Esophagus muscularis mucosa (tissue), 3 donors: ENCODE data around the gene ZNF862.

Source experiments
- POLR2A ChIP-seq: fragments of 450-650 bp; IDR thresholded peaks from one replicate; pipeline ENCODE4 v1.6.1; 2017; ENCODE audit warnings: antibody characterized with exemption, moderate library complexity, mild to moderate bottlenecking, low read depth
- TF ChIP-seq, protein P1 (sequence below), 3 experiments: fragments of 200-600 bp in 2 of 3; fragments of 450-650 bp in 1 of 3; sonication (generic) in 2 of 3; IDR thresholded peaks; one replicate each; pipeline ENCODE4 v1.5.1; 2017 to 2019; ENCODE audit warnings: antibody characterized with exemption in 3 of 3, mild to moderate bottlenecking in 2 of 3, moderate library complexity in 1 of 3

DNA sequence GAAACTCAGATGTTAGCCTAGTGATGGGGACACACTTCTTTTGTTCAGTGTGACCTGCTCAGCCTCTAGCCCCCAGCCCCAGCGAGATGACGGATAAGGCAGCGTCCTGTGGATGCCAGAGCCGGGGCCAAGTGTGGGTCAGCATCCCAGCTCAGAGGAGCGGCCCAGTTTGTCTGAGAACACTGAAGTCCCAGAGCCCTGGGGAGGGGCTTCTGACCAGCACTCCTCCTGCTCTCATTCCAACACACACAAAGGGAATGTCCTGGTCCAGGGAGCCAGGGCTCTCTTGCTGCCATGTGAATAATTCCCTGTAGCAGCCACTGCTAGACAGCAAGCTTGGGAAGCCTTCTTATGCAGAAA is 31.1 kb downstream of the ZNF862 start:
- no peak for TF ChIP-seq POLR2A
- TF ChIP-seq, protein P1, sequence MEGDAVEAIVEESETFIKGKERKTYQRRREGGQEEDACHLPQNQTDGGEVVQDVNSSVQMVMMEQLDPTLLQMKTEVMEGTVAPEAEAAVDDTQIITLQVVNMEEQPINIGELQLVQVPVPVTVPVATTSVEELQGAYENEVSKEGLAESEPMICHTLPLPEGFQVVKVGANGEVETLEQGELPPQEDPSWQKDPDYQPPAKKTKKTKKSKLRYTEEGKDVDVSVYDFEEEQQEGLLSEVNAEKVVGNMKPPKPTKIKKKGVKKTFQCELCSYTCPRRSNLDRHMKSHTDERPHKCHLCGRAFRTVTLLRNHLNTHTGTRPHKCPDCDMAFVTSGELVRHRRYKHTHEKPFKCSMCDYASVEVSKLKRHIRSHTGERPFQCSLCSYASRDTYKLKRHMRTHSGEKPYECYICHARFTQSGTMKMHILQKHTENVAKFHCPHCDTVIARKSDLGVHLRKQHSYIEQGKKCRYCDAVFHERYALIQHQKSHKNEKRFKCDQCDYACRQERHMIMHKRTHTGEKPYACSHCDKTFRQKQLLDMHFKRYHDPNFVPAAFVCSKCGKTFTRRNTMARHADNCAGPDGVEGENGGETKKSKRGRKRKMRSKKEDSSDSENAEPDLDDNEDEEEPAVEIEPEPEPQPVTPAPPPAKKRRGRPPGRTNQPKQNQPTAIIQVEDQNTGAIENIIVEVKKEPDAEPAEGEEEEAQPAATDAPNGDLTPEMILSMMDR (IDR thresholded peaks at IDR 0.05), result no peak
